HG03139 (cell line): ENCODE data around the gene NXPH1.

Experiments
- ATAC-seq: cut with Tn5 transposase; IDR thresholded peaks from one replicate; pipeline ENCODE4 v1.9.1; 2021; ENCODE audit not compliant: unreplicated experiment

The NXPH1 gene

GRCh38 chr7:8800986-8801385, 367.6 kb downstream of the NXPH1 start:
- ATAC-seq, result no peak
